ENCODE results near the gene MYMK.

MYMK gene

GRCh38 chr9:133518706-133519449 is 5.9 kb downstream of the MYMK start:
- DNase-seq (no peak), ATAC-seq (no peak)

GRCh38 chr9:133518200-133518599 is 6.6 kb downstream of the MYMK start:
- ATAC-seq = no peak
- no peak for DNase-seq

GRCh38 chr9:133517711-133518110 is 7.0 kb downstream of the MYMK start:
- no peak for ATAC-seq
- DNase-seq = no peak

- ATAC-seq (no peak), DNase-seq (no peak)
These were observed 7.8 kb downstream of the MYMK start for GRCh38 chr9:133516961-133517350.

GRCh38 chr9:133516256-133516960 is 8.4 kb downstream of the MYMK start:
- no peak for DNase-seq
- no peak for ATAC-seq

GRCh38 chr9:133515615-133516255 is 9.0 kb downstream of the MYMK start:
- DNase-seq (no peak), ATAC-seq (no peak)

GRCh38 chr9:133515240-133515610 is 9.5 kb downstream of the MYMK start:
- no peak for DNase-seq

GRCh38 chr9:133514460-133515239 is 10.1 kb downstream of the MYMK start:
- ATAC-seq (no peak), DNase-seq (no peak)

More at GRCh38 chr9:133515240-133515610, 9.5 kb downstream of the MYMK start:
- ATAC-seq = no peak

- ATAC-seq = no peak
- no peak for DNase-seq
These were observed 11.3 kb downstream of the MYMK start for GRCh38 chr9:133513214-133514100.

- ATAC-seq (no peak), DNase-seq (no peak)
These were observed 12.2 kb downstream of the MYMK start for GRCh38 chr9:133512253-133513213.

GRCh38 chr9:133511607-133512006 is 13.2 kb downstream of the MYMK start:
- DNase-seq (no peak), ATAC-seq (no peak)

- DNase-seq (no peak), ATAC-seq (no peak)
These were observed 13.7 kb downstream of the MYMK start for GRCh38 chr9:133510926-133511505.

- DNase-seq (peak; percentile 14), ATAC-seq (peak; percentile 44)
These were observed 15.3 kb downstream of the MYMK start for GRCh38 chr9:133509179-133510083.

GRCh38 chr9:133508046-133508445 is 16.7 kb downstream of the MYMK start:
- no peak for DNase-seq

GRCh38 chr9:133507246-133507965 is 17.4 kb downstream of the MYMK start:
- DNase-seq = no peak
- ATAC-seq = no peak

More at GRCh38 chr9:133508046-133508445, 16.7 kb downstream of the MYMK start:
- no peak for ATAC-seq

- DNase-seq = no peak
- no peak for ATAC-seq
These were observed 18.1 kb downstream of the MYMK start for GRCh38 chr9:133506653-133507038.

GRCh38 chr9:133505901-133506652 is 18.7 kb downstream of the MYMK start:
- ATAC-seq = no peak
- DNase-seq = no peak
